ENCODE data around the gene CCL27.
"Not testable (repeated sequence)": the region's sequence is repeated elsewhere in the genome, so short reads cannot be mapped to it uniquely, and the experiment has no call there.

CCL27 gene

DNA sequence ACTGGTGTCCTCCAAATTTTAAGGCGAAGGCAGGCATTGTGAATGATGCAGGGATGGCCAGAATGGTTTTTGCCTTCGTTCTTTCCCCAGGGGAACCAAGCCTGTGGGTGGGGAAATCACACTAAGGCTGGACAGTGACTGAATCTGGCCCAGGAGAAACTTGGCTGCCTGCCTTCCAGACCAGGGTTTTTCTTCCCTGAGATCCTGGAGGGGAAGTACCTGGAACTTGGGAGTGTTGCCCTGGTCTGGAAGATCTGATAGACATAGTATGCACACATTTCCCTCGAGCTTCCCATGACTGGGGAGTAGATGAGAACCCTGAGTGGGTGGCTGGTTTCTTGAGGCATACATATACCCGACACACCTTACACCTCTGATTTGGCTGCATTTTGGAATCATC, 11.1 kb downstream of the CCL27 start:
- DNase-seq (ENCODE audit: low read depth in 2 of 2), result no peak

- DNase-seq (ENCODE audit: low read depth in 2 of 2), result no peak
Observed at GRCh38 chr9:34650816-34651215, 11.6 kb downstream of the CCL27 start.

DNA sequence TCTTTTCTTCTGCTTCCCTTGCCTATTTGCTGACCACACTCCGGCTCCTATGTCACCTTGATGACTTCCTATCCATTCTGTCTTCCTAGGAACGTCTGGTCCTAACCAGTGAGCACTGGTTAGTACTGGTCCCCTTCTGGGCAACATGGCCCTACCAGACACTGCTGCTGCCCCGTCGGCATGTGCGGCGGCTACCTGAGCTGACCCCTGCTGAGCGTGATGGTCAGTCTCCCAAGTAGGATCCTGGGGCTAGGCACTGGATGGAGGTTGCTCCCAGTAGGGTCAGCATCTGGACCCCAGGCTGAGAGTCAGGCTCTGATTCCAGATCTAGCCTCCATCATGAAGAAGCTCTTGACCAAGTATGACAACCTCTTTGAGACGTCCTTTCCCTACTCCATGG, 13.8 kb downstream of the CCL27 start:
- no peak for DNase-seq (ENCODE audit: low read depth in 2 of 2)

- DNase-seq (ENCODE audit: low read depth in 2 of 2), result no peak
Observed at GRCh38 chr9:34647651-34648050, 14.8 kb downstream of the CCL27 start.

DNA sequence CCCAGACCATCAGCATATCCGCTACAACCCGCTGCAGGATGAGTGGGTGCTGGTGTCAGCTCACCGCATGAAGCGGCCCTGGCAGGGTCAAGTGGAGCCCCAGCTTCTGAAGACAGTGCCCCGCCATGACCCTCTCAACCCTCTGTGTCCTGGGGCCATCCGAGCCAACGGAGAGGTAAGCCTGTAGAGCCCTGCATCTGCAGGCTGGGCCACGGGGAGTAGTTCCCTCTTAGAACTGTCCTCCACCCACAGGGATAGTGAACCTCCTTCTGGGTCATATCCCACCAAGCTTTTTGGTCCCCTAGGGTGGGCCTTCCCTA, 15.4 kb downstream of the CCL27 start:
- no peak for DNase-seq (ENCODE audit: low read depth in 2 of 2)

- peak; percentile 93 to 98 for DNase-seq (ENCODE audit: low read depth in 2 of 2)
Observed at GRCh38 chr9:34646211-34647083, 16.0 kb downstream of the CCL27 start, which contains the start of gene GALT. TSS of gene GALT (plus strand) at chr9:34646675. CDS start at chr9:34646705, 30 bp downstream.

DNA sequence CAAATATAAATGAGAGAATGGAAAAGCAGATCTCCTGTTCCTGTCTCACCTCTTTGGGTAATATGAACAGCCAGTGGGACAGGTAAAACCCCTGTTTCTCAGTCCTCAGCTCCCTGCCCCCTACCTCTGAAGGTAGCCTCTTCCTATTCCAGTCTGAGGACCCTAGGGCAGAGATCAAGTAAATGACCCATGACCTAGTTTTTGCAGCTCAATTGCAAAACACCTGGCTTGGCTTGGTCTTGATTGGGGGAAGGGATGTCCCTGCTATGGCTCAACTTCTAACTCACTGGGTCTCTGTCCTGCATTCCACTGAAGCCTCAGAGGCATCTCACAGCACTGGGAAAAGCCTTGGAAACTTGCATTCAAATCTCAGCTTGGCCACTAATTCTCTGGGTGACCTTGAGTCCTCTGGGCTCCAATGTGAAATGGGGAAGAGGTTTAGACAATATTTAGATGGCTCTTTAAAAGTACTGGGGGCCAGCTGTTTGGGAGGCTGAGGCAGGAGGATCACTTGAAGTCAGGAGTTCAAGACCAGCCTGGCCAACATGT, 17.6 kb downstream of the CCL27 start:
- no peak for DNase-seq (ENCODE audit: low read depth in 2 of 2)

DNA sequence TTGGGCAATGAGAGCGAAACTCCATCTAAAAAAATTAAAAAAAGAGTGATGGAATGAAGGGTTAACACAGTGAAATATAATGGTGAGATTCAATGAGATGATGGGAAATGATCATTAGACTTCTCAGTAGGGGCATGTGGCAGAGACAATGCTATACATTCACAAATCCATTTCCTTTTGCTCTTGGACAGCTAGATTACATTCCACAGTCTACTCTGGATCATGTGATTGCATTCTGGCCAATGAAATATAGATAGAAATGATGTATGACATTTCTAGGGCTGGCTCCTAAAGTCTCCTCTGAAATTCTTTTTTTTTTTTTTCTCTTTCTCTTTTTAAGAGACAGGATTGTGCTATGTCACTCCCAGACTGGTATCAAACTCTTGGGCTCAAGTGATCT, 19.8 kb downstream of the CCL27 start:
- no peak for DNase-seq (ENCODE audit: low read depth in 2 of 2)

GRCh38 chr9:34639322-34639721, 23.1 kb downstream of the CCL27 start:
- not testable (repeated sequence) for DNase-seq (ENCODE audit: low read depth in 2 of 2)

DNA sequence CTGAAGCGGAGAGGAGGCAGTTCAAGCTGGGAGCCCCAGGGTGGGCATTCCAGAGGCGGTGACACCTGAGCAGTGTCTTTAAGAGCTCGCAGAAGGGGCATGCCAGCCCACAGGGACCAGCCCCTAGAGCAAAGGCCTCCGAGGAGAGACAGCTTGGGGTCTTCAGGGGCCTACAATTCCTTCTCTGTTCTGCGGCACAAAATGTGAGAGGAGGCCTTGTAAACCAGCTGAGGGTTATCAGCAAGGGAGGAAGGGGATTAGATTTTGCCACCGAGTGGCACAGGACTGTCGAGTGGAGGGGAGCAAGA, 24.4 kb downstream of the CCL27 start:
- no peak for DNase-seq (ENCODE audit: low read depth in 2 of 2)

- DNase-seq (ENCODE audit: low read depth in 2 of 2), result peak; percentile 83 to 94
Observed at GRCh38 chr9:34637356-34638137, 24.9 kb downstream of the CCL27 start, which contains the start of gene SIGMAR1. TSS of gene SIGMAR1 (minus strand) at chr9:34637787. CDS start at chr9:34637697, 90 bp downstream.

- no peak for DNase-seq (ENCODE audit: low read depth in 2 of 2)
Observed at GRCh38 chr9:34636791-34637355, 25.6 kb downstream of the CCL27 start.

- no peak for DNase-seq (ENCODE audit: low read depth in 2 of 2)
Observed at GRCh38 chr9:34635556-34635955, 26.9 kb downstream of the CCL27 start.

DNA sequence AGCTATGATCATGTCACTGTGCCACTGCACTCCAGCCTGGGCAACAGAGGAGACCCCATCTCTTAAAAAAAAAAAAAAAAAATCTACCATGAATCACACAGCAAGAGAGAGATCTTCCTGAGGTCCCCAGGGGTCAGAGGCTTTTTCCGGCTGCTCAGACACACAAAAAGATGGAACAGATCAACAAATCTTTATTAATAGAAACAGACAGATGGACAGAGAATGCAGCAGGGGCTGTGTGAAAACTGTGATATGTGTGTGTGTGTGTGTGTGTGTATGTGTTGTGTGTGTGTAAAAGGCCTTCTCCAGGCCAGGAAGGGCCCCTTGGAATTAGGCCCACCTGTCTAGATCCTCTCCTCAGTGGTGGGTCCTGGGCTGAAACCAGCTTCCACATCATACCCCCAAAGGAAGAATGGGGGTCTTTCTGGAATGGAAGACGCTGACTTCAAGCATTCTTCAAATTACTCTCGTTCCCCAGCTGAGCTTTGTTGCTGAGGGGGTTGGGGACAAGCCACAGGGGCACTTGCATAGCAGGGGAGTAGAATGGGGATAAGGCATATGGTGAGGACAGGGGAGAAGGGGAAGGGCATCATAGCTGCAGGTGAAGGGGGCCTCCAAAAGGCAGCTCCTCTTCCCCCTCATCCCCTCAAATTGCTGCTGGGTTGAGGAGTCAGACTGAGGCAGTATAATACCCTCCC, 27.8 kb downstream of the CCL27 start:
- DNase-seq (ENCODE audit: low read depth in 2 of 2), result no peak

DNA sequence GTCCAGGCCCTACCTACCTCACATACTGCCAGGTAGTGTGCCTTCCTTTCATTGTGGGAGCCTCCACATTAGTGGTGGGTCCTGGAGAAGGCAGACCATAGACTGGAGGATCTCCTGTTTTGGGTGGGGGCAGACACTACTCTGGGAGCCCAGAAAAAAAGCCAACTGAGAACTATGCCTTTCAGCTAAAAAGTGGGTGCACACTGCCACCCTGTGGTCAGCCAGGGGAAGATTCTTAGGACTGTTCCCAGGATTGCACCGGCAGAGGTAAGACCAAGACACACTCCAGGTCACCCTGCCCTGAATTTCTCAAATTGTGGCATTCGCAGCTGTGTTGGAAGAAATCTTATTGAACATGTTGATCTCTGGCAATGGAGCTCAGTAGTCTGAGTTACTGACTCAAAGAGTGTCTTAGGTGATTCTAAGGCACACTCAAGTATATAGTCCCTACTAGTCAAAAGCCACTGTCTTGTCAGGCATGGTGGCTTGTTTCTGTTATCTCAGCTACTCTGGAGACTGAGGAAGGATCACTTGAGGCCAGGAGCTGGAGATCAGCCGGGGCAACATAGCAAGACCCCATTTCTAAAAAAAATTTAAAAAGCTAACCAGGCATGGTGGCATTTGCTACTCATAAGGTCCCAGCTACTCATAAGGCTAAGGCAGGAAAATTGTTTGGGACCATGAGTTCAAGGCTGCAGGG, 28.5 kb downstream of the CCL27 start:
- DNase-seq (ENCODE audit: low read depth in 2 of 2), result peak; percentile 50 to 61

DNA sequence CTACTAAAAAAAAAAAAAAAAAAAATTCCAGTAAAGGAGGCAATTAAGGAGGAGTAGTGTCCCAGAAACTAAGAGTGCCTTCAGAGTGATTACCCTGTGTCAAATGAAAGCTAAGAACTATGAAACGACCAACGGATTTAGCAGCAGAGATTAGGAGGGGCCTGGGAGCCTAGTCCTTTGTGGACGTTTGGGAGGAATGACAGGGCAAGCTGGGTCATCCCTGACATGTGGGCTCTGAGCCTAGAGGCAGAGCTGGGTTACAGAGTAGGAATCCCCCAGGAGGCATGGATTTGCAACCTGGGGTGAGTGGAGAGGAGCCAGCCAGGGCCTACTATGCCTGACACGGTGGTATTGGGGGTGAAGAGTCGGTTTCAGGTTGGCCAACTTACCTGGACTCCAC, 29.3 kb downstream of the CCL27 start:
- no peak for DNase-seq (ENCODE audit: low read depth in 2 of 2)

GRCh38 chr9:34630402-34631154, 31.9 kb downstream of the CCL27 start:
- DNase-seq (ENCODE audit: low read depth in 2 of 2), result no peak

- no peak for DNase-seq (ENCODE audit: low read depth in 2 of 2)
Observed at GRCh38 chr9:34629491-34629808, 33.0 kb downstream of the CCL27 start.

- DNase-seq (ENCODE audit: low read depth in 2 of 2), result no peak
Observed at GRCh38 chr9:34628656-34629490, 33.6 kb downstream of the CCL27 start, which contains the start of gene ARID3C. TSS of gene ARID3C (minus strand) at chr9:34629066. CDS start at chr9:34628014, 1,052 bp downstream.

Measured in stimulated activated CD4-positive, alpha-beta T cell treated with anti-CD3 and anti-CD28 coated beads, Interleukin-1b, Interleukin-23, amount 100 ng/mL, for 1 hour (primary cell).